HG02642 (cell line): ENCODE data around the gene LYSMD1.

ENCODE experiments used
- ATAC-seq: cut with Tn5 transposase; IDR thresholded peaks from one replicate; pipeline ENCODE4 v1.9.1; 2021; ENCODE audit warnings: mild to moderate bottlenecking; ENCODE audit not compliant: unreplicated experiment, poor library complexity

The LYSMD1 gene

DNA sequence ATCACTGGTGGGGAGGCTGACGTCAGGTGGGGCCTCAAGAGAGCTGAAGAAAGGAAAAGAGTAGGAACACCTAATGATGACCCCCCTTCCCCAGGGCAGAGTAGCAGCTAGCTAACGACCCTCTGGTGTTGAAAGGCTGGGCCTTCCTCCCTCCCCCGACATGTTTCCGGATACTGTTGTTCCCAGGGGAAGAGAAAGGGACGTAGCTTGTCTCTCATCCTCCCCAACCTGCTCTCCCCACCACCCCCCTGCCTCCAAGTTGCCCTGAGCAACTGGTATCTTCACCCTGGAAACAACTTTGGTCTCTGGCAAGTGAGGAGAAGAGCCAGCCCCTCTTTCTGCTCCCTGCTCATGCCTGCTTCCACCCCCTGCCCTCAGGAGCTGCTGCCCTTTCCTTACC lies 21.7 kb downstream of the LYSMD1 start:
- ATAC-seq: no peak

DNA sequence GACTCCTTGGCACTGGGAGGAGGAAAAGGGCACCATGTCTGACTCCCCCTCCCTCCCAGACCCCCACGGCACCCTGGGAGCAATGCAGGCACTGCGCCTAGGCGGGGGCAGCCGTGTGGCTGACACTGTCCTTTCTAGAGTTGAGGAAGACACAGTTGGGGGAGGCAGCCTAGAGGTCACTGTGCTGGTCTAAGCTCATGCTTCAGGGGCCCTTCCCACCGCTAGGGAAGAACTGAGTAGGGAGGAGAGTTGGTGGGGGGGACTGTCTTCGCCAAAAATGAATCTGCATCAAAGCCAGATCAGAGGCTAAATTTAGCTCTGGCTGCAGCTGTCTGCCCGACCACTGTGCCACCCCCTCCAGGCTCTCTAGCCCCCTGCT lies 22.7 kb downstream of the LYSMD1 start:
- no peak for ATAC-seq

DNA sequence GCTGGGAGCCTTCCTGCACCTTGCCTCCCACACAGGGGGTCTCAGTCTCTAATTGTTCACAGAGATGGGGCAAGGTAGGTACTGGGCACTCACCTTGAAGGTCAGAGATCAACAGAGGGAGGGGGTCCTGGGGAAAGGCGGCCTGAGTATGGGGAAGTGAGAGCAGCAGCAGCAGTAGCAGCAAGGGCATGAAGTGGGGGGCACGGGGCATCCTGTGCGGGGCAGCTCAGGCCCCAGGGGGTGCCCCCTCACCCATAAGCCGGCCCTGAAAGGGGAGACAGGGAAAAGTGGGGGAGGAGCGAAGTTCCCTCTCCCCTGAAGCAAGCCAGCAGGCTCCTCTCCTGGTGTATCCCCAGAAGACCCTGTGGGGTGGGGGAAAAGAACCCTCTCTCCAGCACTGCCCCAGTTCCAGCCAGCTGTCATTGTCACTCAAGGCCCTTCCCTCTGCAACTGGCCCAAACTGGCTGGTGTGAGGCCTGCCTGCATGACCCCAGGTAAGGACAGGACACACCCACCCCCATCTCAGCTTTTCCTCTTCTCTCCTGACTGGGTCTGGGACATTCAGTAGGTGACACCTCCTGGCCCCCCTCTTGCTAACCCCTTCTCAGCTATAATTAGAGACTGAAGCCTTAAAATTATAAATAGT lies 23.2 kb downstream of the LYSMD1 start:
- no peak for ATAC-seq

DNA sequence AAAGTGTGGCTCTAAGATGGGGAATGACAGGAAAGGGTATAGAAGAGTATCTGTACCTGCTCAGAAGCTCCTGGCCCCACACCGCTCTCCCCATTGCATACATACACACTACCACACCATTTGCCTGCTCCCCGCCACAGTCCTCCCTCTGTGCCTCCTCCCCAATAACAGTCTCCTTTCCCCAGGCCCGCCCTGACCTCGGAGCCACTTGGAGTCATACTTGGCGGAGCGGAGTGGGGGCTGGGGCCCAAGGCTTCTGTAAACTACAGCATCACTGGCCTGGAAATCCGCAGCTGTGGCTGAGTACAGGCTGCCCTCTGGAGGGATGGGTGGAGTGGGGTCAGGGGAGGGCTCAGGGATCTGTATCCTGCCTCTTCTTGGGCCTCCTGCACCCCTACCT lies 27.9 kb downstream of the LYSMD1 start:
- ATAC-seq: no peak

DNA sequence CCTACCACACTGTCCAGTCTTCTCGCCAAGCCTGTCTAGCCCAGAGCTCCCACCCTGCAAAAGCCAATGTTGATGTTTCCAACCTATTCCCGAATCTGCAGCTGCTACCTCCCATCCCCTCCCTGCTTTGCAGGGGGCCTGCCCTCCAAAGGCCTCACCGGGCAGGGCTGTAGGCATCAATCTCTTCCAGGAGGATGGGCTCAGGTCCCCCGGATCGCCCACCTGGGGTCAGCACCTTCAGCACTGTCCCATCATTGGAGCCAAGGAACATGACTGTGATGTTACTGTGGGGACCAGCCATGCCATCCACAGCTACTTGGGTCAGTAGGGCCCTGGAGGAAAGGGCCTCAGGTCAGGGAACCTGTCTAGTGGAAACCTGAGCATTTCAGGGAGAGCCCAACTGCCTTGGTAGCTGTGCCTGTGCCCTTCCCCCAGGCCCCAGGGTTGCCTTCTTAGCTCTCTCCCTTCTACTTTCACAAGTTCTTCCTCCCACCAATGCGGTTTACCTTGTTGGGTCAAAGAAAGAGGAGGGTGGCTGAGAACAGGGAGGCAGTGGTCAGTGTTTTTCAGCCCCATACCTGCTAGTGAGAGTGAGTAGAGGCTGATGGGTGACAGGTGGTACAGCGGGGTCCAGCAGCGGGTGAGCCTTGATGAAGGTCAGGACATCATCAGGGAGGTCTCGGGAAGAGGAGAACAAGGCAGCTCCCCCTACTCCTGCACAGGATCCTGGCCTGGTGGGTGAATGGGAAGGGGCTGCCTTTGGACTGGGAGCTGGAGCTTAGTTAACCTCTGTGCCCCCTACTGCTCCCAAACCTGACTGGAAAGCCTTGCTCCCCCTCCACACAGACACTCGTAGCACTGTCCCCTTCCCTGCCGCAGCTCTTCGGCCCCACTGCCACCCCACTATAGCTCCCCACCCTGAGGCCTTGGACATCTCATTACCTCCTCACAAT lies 30.0 kb downstream of the LYSMD1 start:
- ATAC-seq: no peak

DNA sequence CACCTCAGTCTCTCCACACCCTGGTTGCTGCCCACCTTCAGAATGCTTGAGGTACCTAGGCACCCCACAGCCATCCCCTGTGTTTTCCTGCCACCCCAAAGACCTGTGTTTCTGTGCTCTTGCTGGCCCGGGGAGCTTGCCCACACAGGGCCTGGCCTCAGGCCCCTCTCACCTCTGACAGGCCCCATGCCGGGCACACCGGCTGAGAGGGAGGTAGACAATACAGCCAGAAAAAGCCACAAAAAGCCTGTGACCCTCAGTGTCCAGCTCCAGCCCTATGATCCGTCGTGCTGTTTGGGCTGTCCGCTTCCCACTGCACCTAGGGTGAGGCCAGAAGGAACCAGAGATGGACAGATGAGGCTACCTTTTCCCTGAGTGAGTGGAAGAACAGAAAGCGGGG lies 30.7 kb downstream of the LYSMD1 start:
- ATAC-seq: no peak

DNA sequence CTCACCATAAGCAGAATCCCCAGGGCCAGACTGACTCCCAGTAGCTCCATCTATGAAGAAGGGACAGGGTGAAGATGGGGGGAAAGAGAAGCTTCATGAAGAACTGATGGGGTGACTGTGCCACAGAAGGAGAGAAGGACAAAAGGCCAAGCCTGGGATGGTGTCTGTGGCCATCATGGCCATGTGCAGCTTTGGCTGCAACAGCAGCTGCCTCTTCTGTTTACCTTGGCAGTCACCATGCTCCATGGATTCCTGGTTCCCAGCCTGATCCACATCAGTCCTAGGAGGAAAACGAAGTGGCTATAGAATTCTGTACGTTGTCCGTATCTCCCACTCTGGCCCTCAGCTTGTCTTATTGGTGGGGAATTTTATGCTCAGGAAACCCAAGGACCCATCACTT lies 31.3 kb downstream of the LYSMD1 start:
- no peak for ATAC-seq

DNA sequence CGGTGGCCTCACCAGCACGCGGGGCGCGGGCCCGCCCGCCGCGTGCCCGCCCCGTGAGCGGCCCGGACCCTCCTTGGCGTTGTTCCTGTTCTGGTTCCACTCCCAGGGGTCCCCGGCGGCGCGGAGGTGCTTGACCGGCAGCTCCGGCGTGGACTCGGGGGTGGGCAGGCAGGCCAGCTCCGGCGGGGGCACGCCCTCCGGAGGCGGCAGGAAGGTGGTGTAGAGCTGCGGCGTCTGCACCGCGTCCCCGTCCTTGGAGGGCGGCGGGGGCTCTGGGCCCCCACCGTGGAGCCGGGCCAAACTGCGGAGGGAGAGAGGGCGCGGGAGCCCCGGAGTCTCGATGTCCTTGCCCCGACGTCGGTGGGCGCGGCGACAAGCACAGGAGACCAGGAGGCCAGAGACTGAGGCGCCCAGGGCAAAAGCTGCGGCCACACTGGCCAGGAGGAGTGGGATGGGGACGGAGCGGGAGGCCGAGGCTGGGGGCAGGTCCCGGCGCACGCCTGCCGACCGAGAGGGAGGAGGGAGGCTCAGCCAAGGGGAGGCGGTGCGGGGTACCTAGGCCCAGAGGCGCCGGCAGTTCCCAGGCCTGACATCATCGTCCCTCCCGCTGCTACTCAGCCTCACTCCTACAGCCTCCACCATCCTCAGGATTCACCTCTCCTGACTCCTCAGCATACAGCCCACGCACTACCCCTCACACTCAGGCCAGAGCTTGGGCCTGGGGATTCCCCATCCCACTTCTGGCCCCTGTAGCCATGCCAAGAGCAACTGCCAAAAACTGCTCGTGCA lies 32.5 kb downstream of the LYSMD1 start:
- ATAC-seq: no peak

DNA sequence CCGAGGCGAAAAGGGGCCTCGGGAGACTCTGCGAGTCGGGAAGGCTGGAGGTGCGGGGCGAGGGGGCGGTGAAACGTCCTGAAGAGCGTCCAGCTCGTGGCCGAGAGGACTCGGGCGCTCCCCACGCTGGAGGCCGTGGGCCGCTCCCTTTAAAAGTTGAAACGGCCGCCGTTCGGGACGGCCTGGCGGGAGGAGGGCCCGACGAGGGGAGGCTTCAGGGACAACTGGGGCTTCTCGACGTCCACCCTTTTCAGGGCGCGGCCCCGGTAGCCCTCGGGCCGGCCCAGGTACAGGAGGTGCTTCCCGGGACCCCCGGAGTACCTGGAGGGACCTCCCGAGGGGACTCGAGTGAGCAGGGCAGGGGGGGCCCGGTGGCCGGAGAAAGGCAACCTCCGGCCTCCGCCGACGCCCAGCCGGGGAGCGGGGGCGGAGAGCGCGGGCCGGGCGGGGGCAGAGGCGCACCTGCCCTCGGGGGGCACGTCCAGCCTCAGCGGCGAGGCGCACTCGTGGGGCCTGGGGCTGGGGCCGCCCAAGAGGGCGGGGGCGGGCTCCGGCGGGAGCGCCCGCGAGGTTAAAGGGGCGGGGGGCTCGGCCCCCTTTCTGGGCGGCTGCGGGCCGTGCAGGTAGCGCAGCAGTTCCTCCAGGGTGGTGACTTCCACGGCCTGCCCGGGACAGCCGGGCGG lies 33.2 kb downstream of the LYSMD1 start:
- ATAC-seq: no peak

DNA sequence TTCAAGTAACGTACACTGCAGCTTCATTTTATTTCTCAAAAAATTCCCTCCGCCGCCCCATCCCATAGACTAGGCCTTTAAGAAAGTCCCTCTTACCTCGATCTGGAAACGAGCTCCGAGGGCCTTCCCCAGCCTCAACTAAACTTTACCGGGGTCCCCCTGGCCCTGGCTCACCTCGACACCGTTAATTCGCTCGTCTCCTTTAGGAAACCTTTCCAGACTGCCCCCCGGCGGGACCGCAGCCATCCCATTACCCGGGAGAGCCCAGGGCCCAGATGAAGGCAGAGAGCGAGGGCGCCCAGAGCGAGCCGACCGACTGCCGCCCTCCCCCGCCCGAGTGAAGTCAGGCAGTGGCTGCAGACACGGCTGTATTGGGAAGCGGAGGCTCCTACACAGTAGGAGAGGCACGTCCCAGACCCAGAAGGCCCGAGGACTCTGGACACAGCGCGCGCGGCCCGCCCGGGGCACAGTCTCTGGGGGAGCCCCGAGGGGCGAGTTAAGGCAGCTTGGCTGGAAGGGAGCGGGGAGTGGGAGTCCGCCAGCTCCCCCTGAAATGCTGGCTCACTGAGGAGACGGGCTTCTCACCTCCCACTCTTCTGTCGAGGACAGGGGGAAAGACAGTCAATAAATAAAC lies 33.9 kb downstream of the LYSMD1 start:
- ATAC-seq: no peak

DNA sequence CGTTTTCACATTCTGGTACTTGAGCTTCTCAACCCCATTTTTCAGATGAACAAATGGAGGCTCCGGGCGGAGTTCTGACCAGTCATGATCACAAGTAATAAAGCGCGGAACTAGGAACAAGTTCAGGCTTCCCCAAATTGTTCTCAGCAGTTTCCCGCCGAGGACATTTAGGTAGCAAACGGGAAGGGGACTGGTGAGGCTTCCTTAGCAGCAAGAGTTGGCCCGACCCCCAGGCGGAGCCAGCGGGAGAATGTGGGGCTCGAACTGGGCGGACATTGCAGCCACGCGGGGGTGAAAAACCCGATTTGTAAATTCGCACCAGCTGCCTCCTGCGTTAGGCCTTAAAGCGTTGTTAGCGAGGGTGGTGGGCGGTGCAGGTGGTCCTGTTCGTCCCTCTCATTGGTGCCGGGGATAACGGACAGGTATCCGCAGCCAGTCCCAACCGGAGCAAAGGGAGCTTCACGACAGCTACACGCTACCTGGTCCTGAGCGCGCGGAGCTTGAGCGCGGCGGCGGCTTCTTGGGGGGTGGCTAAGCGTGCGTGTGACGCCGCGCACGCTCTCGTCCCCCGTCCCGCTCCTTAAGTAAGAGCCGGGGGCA lies 34.6 kb downstream of the LYSMD1 start:
- peak; percentile 85 for ATAC-seq

DNA sequence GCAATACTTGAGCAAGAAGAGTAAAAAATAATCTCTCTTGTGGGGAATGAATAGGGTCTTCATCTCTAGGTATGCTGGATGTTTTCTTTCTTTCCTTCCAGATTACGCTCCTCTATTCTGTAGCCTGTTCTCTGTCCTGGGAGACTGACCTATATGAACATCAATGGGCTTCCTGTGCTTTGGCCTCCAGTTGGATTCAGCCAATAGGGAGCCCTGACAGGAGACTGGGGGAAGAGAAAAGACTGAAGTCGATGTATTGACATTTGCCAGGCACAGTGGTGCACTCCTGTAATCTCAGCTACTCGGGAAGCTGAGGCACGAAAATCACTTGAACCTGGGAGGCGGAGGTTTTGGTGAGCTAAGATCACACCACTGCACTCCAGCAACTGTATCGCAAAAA lies 36.9 kb downstream of the LYSMD1 start:
- ATAC-seq: no peak

DNA sequence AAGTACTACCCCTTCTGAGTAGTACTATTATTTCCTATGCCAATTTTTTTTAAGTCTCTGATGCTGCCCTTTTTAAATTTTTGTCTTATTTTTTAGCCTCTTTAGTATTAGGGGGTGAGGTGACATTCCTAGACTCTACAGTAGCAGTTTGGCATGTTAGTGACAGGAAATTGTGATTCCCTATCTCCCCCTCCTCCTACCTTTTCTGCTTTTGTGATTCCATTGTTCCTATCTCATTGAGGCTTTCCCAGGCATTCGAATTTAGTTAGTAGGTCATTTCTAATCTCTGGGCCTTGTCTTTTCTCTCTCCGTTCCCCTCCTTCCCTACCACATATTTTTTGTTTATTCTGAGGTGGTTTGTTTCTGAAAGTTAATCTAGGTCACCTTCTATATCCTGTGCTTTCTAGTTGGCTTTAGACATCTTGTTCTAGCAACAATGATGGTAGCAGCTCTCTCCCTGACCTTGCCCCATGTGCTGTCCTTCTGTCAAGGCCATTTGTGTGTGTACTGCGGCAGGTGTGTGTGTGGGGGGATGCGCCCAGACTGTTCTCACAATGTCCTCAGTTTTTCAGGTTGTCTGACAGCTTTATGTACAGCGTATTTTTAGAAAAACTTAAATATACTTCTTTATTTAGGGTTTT lies 40.8 kb downstream of the LYSMD1 start:
- ATAC-seq: no peak

DNA sequence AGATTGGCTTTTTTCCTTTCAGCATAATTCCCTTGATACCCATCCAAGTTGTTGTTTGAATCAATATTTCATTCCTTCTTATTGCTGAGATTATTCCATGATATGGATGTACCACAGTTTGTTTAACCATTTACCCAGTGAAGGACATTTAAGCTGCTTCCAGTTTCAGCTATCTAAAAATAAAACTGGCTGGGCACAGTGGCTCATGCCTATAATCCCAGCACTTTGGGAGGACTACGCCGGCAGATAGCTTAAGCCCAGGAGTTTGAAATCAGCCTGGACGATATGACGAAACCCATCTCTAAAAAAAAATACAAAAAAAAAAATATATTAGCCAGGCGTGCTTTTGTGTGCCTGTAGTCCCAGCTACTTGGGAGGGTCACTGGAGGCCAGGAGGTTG lies 51.8 kb downstream of the LYSMD1 start:
- no peak for ATAC-seq
